ENCODE measurements around the gene ZNF467.

GRCh38 chr7:149743476-149744255 is 29.7 kb downstream of the ZNF467 start:
- no peak for TF ChIP-seq CTCF (IDR thresholded peaks at IDR 0.05)
- no peak for TF ChIP-seq POLR2AphosphoS5 (IDR thresholded peaks at IDR 0.05)
